HEK293T (cell line): ENCODE measurements around the gene MEX3C.

Experiments used
- BHLHE40 ChIP-seq: fragments of 450-650 bp; IDR thresholded peaks from 2 replicates; pipeline ENCODE4 v1.6.1; 2016; ENCODE audit warnings: mild to moderate bottlenecking, moderate library complexity, borderline replicate concordance
- ELF4 ChIP-seq: fragments of 450-650 bp; IDR thresholded peaks from 2 replicates; pipeline ENCODE4 v1.6.1; 2017; ENCODE audit warnings: antibody characterized with exemption
- FOXK2 ChIP-seq: fragments of 450-650 bp; IDR thresholded peaks from 2 replicates; pipeline ENCODE4 v1.6.1; 2016; ENCODE audit warnings: mild to moderate bottlenecking
- FOXM1 ChIP-seq: fragments of 450-650 bp; IDR thresholded peaks from 2 replicates; pipeline ENCODE4 v1.6.1; 2017; ENCODE audit warnings: mild to moderate bottlenecking, borderline replicate concordance
- HDGF ChIP-seq: fragments of 450-650 bp; IDR thresholded peaks from 2 replicates; pipeline ENCODE4 v1.6.1; 2017; ENCODE audit warnings: antibody characterized with exemption, borderline replicate concordance
- L3MBTL2 ChIP-seq: fragments of 450-650 bp; conservative IDR thresholded peaks from 2 replicates; pipeline ENCODE4 v1.6.1; 2016; ENCODE audit warnings: mild to moderate bottlenecking
- NFRKB ChIP-seq: fragments of 450-650 bp; IDR thresholded peaks from 2 replicates; pipeline ENCODE4 v1.6.1; 2016; ENCODE audit warnings: mild to moderate bottlenecking, moderate library complexity
- SP1 ChIP-seq: fragments of 450-650 bp; IDR thresholded peaks from 2 replicates; pipeline ENCODE4 v1.6.1; 2017

- TF ChIP-seq BHLHE40 (no peak), FOXM1 (no peak), NFRKB (no peak), FOXK2 (no peak), ELF4 (no peak), L3MBTL2 (no peak), SP1 (no peak), HDGF (no peak)
These were observed 37.7 kb upstream of the MEX3C start for GRCh38 chr18:51235009-51235789.
